HG03565 (cell line): ENCODE measurements around the gene CDC45.

Experiments used
- ATAC-seq: cut with Tn5 transposase; IDR thresholded peaks from one replicate; pipeline ENCODE4 v1.9.1; 2021; ENCODE audit warnings: mild to moderate bottlenecking, moderate library complexity; ENCODE audit not compliant: unreplicated experiment

Gene CDC45

GRCh38 chr22:19510919-19511341 lies 31.2 kb downstream of the CDC45 start:
- ATAC-seq = no peak

GRCh38 chr22:19513823-19514222 lies 34.1 kb downstream of the CDC45 start:
- no peak for ATAC-seq

GRCh38 chr22:19514831-19515565 lies 35.3 kb downstream of the CDC45 start:
- no peak for ATAC-seq

GRCh38 chr22:19515654-19516377 lies 36.1 kb downstream of the CDC45 start:
- no peak for ATAC-seq

- ATAC-seq = no peak
Observed at GRCh38 chr22:19516378-19517170, 36.9 kb downstream of the CDC45 start.

DNA sequence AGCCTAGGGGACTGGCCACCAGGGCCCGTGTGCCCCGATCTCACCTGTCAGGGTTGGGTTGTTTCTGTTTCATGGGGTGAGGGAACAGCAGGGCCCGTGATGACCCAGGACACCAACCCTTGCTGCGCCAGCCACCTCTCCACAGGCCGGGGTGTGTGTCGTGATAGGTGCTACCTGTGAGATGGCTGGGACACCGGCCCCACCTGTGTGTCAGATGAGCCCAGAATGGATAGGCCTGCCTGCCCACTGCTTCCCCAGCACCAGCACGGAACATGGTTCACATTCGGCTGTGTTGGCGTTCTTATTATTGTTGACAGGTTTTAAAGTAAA lies 37.4 kb downstream of the CDC45 start:
- ATAC-seq = no peak

- ATAC-seq = no peak
Observed at GRCh38 chr22:19517919-19518611, 38.3 kb downstream of the CDC45 start.

- ATAC-seq = no peak
Observed at GRCh38 chr22:19518635-19519034, 38.9 kb downstream of the CDC45 start.

- ATAC-seq = no peak
Observed at GRCh38 chr22:19519041-19519926, 39.6 kb downstream of the CDC45 start.

DNA sequence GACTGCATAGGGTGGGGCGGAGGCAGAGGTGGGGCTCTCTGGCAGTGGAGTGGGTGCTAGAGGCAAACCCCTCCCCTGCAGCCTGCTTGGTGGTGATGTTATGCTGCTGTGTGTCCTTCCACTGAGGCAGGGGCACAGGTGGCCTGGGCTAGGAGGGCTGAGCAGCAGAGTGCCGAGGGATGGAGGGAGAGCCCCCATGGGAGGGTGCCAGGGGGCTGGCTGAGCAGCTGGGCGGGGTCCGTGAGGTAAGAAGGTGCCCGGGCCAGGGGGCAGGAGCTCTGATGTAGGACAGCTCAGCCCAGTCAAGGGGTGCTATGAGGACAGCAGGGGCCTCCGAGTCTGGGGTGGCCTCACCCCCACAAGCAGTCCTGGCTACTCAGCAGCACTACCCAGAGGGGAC lies 40.3 kb downstream of the CDC45 start:
- no peak for ATAC-seq

- ATAC-seq = no peak
Observed at GRCh38 chr22:19520566-19521305, 41.0 kb downstream of the CDC45 start.

- ATAC-seq = no peak
Observed at GRCh38 chr22:19522190-19522880, 42.6 kb downstream of the CDC45 start.

- no peak for ATAC-seq
Observed at GRCh38 chr22:19522881-19523239, 43.1 kb downstream of the CDC45 start.

DNA sequence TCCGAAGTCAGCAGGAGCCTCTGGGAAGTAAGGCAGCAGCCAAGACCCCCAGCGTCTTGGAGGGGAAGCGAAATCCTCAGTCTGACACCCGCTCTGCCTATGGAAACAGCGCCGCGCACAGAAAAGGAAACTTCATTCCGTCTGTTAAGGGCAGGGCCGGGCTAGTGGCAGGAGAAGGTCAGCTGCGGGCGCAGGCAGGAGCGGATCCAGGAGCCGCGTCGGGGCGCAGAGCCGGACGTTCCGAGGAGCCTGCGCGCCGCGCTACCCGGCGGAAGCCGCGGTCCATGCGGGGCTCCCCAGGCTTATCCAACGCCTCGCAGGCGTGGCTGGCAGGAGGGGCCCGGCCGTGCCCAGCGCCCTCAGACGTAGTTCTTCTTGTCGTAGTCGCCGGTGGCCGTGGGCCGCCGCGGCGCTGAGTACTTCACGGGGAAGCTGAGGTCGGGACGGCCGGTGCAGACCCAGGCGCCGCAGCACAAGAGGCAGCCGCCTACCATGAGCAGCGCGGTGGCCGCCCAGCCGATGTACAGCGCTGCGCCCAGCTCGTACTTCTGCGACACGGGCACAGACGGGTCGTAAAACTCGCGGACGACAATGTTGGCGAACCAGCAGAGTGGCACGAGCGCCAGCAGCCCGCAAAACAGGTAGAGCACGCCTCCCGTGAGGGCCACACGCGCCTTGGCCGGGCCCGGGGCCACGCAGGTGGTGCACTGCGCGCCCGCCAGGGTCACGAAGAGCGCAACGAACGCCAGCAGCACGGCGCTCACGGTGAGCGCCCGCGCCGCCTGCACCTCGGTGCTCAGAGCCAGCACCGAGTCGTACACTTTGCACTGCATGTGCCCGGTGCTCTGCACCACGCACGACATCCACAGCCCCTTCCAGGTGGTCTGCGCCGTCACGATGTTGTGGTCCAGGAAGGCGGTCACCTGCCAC lies 43.8 kb downstream of the CDC45 start:
- no peak for ATAC-seq

GRCh38 chr22:19524170-19525115 lies 44.7 kb downstream of the CDC45 start, which contains the start of gene CLDN5:
Gene CLDN5 (minus strand): TSS chr22:19524410. CDS start chr22:19524255, 155 bp downstream.
- ATAC-seq = no peak

GRCh38 chr22:19525116-19525660 lies 45.5 kb downstream of the CDC45 start:
- no peak for ATAC-seq
